NCI-H1694 treated with DMSO at 0.1 percent for 48 hours (cell line): Measurements from ENCODE around the gene COL17A1.

Experiments
- DNase-seq: peaks from one replicate; lab custom pipeline; 2025; lab: John Stamatoyannopoulos, UW

Gene COL17A1

GRCh38 chr10:104098358-104098925 is 12.8 kb upstream of the COL17A1 start:
- DNase-seq = no peak

- no peak for DNase-seq
Observed at GRCh38 chr10:104096692-104097091, 11.0 kb upstream of the COL17A1 start.

- DNase-seq = no peak
Observed at GRCh38 chr10:104092749-104093148, 7.1 kb upstream of the COL17A1 start.

- DNase-seq = no peak
Observed at GRCh38 chr10:104090611-104091010, 4.9 kb upstream of the COL17A1 start.

GRCh38 chr10:104089621-104090020 is 3.9 kb upstream of the COL17A1 start:
- no peak for DNase-seq

GRCh38 chr10:104088239-104088638 is 2.6 kb upstream of the COL17A1 start:
- DNase-seq = no peak

GRCh38 chr10:104084482-104085142 is 1.1 kb downstream of the COL17A1 start:
- DNase-seq = no peak

GRCh38 chr10:104081998-104082397 is 3.7 kb downstream of the COL17A1 start:
- no peak for DNase-seq

GRCh38 chr10:104080762-104081161 is 4.9 kb downstream of the COL17A1 start:
- DNase-seq = no peak

GRCh38 chr10:104077663-104078151 is 8.0 kb downstream of the COL17A1 start:
- DNase-seq = no peak

GRCh38 chr10:104077247-104077646 is 8.4 kb downstream of the COL17A1 start:
- DNase-seq = no peak

- DNase-seq = no peak
Observed at GRCh38 chr10:104076743-104077160, 8.9 kb downstream of the COL17A1 start.

GRCh38 chr10:104074505-104074904 is 11.2 kb downstream of the COL17A1 start:
- DNase-seq = no peak

GRCh38 chr10:104072786-104073185 is 12.9 kb downstream of the COL17A1 start:
- no peak for DNase-seq

- DNase-seq = no peak
Observed at GRCh38 chr10:104069613-104070012, 16.1 kb downstream of the COL17A1 start.

GRCh38 chr10:104067525-104067924 is 18.2 kb downstream of the COL17A1 start:
- no peak for DNase-seq

- DNase-seq = no peak
Observed at GRCh38 chr10:104066945-104067344, 18.7 kb downstream of the COL17A1 start.

- DNase-seq = no peak
Observed at GRCh38 chr10:104065748-104066147, 19.9 kb downstream of the COL17A1 start.

GRCh38 chr10:104061196-104061595 is 24.5 kb downstream of the COL17A1 start:
- DNase-seq = no peak

- no peak for DNase-seq
Observed at GRCh38 chr10:104059364-104059763, 26.3 kb downstream of the COL17A1 start.

GRCh38 chr10:104057717-104058116 is 28.0 kb downstream of the COL17A1 start:
- no peak for DNase-seq

GRCh38 chr10:104056619-104057273 is 28.9 kb downstream of the COL17A1 start:
- no peak for DNase-seq

- no peak for DNase-seq
Observed at GRCh38 chr10:104054430-104054829, 31.2 kb downstream of the COL17A1 start.
